ENCODE results near the gene DTYMK.

DTYMK gene

GRCh38 chr2:241645915-241646645 lies 40.5 kb downstream of the DTYMK start:
- DNase-seq (ENCODE audit: low read depth): no peak

- no peak for DNase-seq (ENCODE audit: low read depth)
These were observed 41.3 kb downstream of the DTYMK start for GRCh38 chr2:241645056-241645914.

- DNase-seq (ENCODE audit: low read depth): no peak
These were observed 45.0 kb downstream of the DTYMK start for GRCh38 chr2:241641631-241642030.

GRCh38 chr2:241640165-241640795 lies 46.3 kb downstream of the DTYMK start:
- no peak for DNase-seq (ENCODE audit: low read depth)

GRCh38 chr2:241639385-241639784 lies 47.2 kb downstream of the DTYMK start:
- no peak for DNase-seq (ENCODE audit: low read depth)

GRCh38 chr2:241638940-241639339 lies 47.7 kb downstream of the DTYMK start:
- no peak for DNase-seq (ENCODE audit: low read depth)

GRCh38 chr2:241637795-241638660 lies 48.6 kb downstream of the DTYMK start:
- no peak for DNase-seq (ENCODE audit: low read depth)

- no peak for DNase-seq (ENCODE audit: low read depth)
These were observed 49.4 kb downstream of the DTYMK start, which contains the start of the genes ATG4B and THAP4 for GRCh38 chr2:241637018-241637794. Gene ATG4B (plus strand): TSS chr2:241637693. CDS start chr2:241637715, 22 bp downstream. Gene THAP4 (minus strand): TSS chr2:241637158. CDS start chr2:241637017, 141 bp downstream.

- no peak for DNase-seq (ENCODE audit: low read depth)
These were observed 50.2 kb downstream of the DTYMK start for GRCh38 chr2:241636182-241637017.

- no peak for DNase-seq (ENCODE audit: low read depth)
These were observed 50.9 kb downstream of the DTYMK start for GRCh38 chr2:241635756-241636155.

GRCh38 chr2:241633561-241633960 lies 53.1 kb downstream of the DTYMK start:
- no peak for DNase-seq (ENCODE audit: low read depth)

- no peak for DNase-seq (ENCODE audit: low read depth)
These were observed 53.9 kb downstream of the DTYMK start for GRCh38 chr2:241632478-241633325.

GRCh38 chr2:241629762-241630435 lies 56.7 kb downstream of the DTYMK start:
- no peak for DNase-seq (ENCODE audit: low read depth)

GRCh38 chr2:241627675-241628074 lies 58.9 kb downstream of the DTYMK start:
- no peak for DNase-seq (ENCODE audit: low read depth)
